GM23338 (cell line): ENCODE results near the gene KLK10. TPM values are rescaled to one million over a fixed set of nuclear protein-coding genes. Genes with fewer than 3 reads are reported as not detected.
"Not testable (repeated sequence)": the region's sequence is repeated elsewhere in the genome, so short reads cannot be mapped to it uniquely, and the experiment has no call there.

ENCODE experiments used
- ATAC-seq: fragments of 200-7000 bp; cut with Tn5 transposase; 3 replicates; pipeline ENCODE4 v1.9.1; 2020
- DNase-seq: peaks from one replicate; pipeline ENCODE4 v3.0.0-alpha.2; 2015; ENCODE audit warnings: low spot score
- H2AFZ ChIP-seq: fragments of 200-600 bp; sonication (generic); 2 replicates; pipeline ENCODE4 v1.8.0; 2016; ENCODE audit warnings: antibody characterized with exemption, mild to moderate bottlenecking, moderate library complexity
- H3F3A ChIP-seq: fragments of 200-600 bp; sonication (generic); replicated peaks from 2 replicates; pipeline ENCODE4 v1.8.0; 2017; ENCODE audit warnings: antibody characterized with exemption, mixed run types, low read depth
- H3K27ac ChIP-seq: fragments of 200-600 bp; sonication (generic); 2 replicates; pipeline ENCODE4 v1.6.1; 2016; ENCODE audit warnings: low read depth
- H3K27me3 ChIP-seq: fragments of 200-600 bp; sonication (generic); 2 replicates; pipeline ENCODE4 v1.8.0; 2016; ENCODE audit warnings: mild to moderate bottlenecking, mixed run types, moderate library complexity; ENCODE audit not compliant: insufficient read depth
- H3K36me3 ChIP-seq: fragments of 200-600 bp; sonication (generic); 2 replicates; pipeline ENCODE4 v1.8.0; 2016; ENCODE audit warnings: mild to moderate bottlenecking; ENCODE audit not compliant: insufficient read depth
- H3K4me1 ChIP-seq: fragments of 200-600 bp; sonication (generic); 2 replicates; pipeline ENCODE4 v1.8.0; 2016; ENCODE audit warnings: mild to moderate bottlenecking, moderate library complexity; ENCODE audit not compliant: insufficient read depth
- H3K4me2 ChIP-seq: fragments of 200-600 bp; sonication (generic); 2 replicates; pipeline ENCODE4 v1.7.1; 2017; ENCODE audit warnings: mixed run types
- H3K4me3 ChIP-seq: fragments of 200-600 bp; sonication (generic); 2 replicates; pipeline ENCODE4 v1.6.1; 2016; ENCODE audit warnings: mixed run types
- H3K79me2 ChIP-seq: fragments of 200-600 bp; sonication (generic); replicated peaks from 2 replicates; pipeline ENCODE4 v1.8.0; 2017; ENCODE audit warnings: mild to moderate bottlenecking; ENCODE audit not compliant: insufficient read depth
- H3K9me2 ChIP-seq: fragments of 200-600 bp; sonication (generic); 2 replicates; pipeline ENCODE4 v1.8.0; 2017; ENCODE audit not compliant: insufficient read depth
- H4K20me1 ChIP-seq: fragments of 200-600 bp; sonication (generic); replicated peaks from 2 replicates; pipeline ENCODE4 v1.8.0; 2017; ENCODE audit warnings: mild to moderate bottlenecking; ENCODE audit not compliant: insufficient read depth
- H3K27ac Mint-ChIP-seq: 2 replicates; pipeline ENCODE4 v1.8.0; 2020; ENCODE audit warnings: inconsistent platforms, mild to moderate bottlenecking, moderate library complexity, mixed read lengths
- H3K27me3 Mint-ChIP-seq: 3 replicates; pipeline ENCODE4 v1.8.0; 2022; ENCODE audit warnings: low read depth, mild to moderate bottlenecking, moderate library complexity, mixed read lengths, inconsistent platforms; ENCODE audit not compliant: insufficient read depth, poor library complexity
- H3K36me3 Mint-ChIP-seq: 3 replicates; pipeline ENCODE4 v1.8.0; 2021; ENCODE audit warnings: low read depth, mild to moderate bottlenecking, inconsistent platforms, moderate library complexity, mixed read lengths
- H3K4me1 Mint-ChIP-seq: 3 replicates; pipeline ENCODE4 v1.8.0; 2020; ENCODE audit warnings: mild to moderate bottlenecking, inconsistent platforms, mixed read lengths
- H3K4me3 Mint-ChIP-seq: 3 replicates; pipeline ENCODE4 v1.8.0; 2021; ENCODE audit warnings: moderate library complexity, mild to moderate bottlenecking, inconsistent platforms, mixed read lengths
- H3K9me3 Mint-ChIP-seq: 3 replicates; pipeline ENCODE4 v1.8.0; 2020; ENCODE audit warnings: moderate library complexity, mild to moderate bottlenecking, inconsistent platforms, mixed read lengths
- CREB1 ChIP-seq: fragments of 250-450 bp; sonication (Bioruptor Pico); IDR thresholded peaks from 2 replicates; pipeline ENCODE4 v1.5.0; 2020; ENCODE audit warnings: low read depth, mild to moderate bottlenecking, moderate library complexity
- EZH2 ChIP-seq: fragments of 200-600 bp; sonication (generic); IDR thresholded peaks from one replicate; pipeline ENCODE4 v1.8.0; 2017; ENCODE audit warnings: antibody characterized with exemption, mild to moderate bottlenecking, low read depth; ENCODE audit not compliant: unreplicated experiment
- JUNB ChIP-seq: IDR thresholded peaks from one replicate; pipeline ENCODE4 v1.6.1; 2016; ENCODE audit warnings: antibody characterized with exemption; ENCODE audit not compliant: unreplicated experiment
- NANOG ChIP-seq: IDR thresholded peaks from 2 replicates; pipeline ENCODE4 v1.6.1; 2016; ENCODE audit warnings: antibody characterized with exemption, borderline replicate concordance
- POLR2AphosphoS5 ChIP-seq: IDR thresholded peaks from 2 replicates; pipeline ENCODE4 v1.6.1; 2016; ENCODE audit warnings: antibody characterized with exemption, low read depth
- ZNF114 ChIP-seq: fragments of 250-450 bp; sonication (Bioruptor Pico); IDR thresholded peaks from 2 replicates; pipeline ENCODE4 v1.5.0; 2020; ENCODE audit warnings: mild to moderate bottlenecking, moderate library complexity
- ZNF331 ChIP-seq: fragments of 250-450 bp; sonication (Bioruptor Pico); IDR thresholded peaks from 2 replicates; pipeline ENCODE4 v1.5.0; 2020; ENCODE audit warnings: low read depth, mild to moderate bottlenecking, moderate library complexity
- ZNF462 ChIP-seq: fragments of 250-450 bp; sonication (Bioruptor Pico); IDR thresholded peaks from 2 replicates; pipeline ENCODE4 v1.5.0; 2020; ENCODE audit warnings: mild to moderate bottlenecking, moderate library complexity
- polyA plus RNA-seq: library from polyadenylated mRNA; unstranded; fragments of >200 nt; fragmentation: Nextera tagmentation; extraction: Ambion mirVana; gene quantifications from 2 replicates; pipeline ENCODE4 v1.2.1, GENCODE V29; 2016
- total RNA-seq: library from RNA; depleted of rRNA; stranded (reverse); fragments of >200 nt; shearing (Covaris generic); gene quantifications from 2 replicates; pipeline ENCODE4 v1.2.3, GENCODE V29; 2014

Gene KLK10
- total and polyA plus RNA-seq, 2 experiments from 2014 or later: 6.1 to 6.6 TPM

- H3K27me3 Mint-ChIP-seq, H3F3A ChIP-seq, H3K27ac Mint-ChIP-seq, H3K36me3 ChIP-seq, H3K4me1 ChIP-seq, H3K4me2 ChIP-seq, ATAC-seq, H3K27me3 ChIP-seq, H3K9me2 ChIP-seq, H3K9me3 Mint-ChIP-seq, H3K4me3 ChIP-seq, H3K79me2 ChIP-seq, H3K27ac ChIP-seq, H4K20me1 ChIP-seq, H3K36me3 Mint-ChIP-seq, DNase-seq, H3K4me3 Mint-ChIP-seq: not testable (repeated sequence)
- peaks cover 20% of the 10 kb centered on the region for H3K4me1 Mint-ChIP-seq
- H2AFZ ChIP-seq: peak overlapping the region; percentile 80
Observed at GRCh38 chr19:50969810-50970209, 49.7 kb downstream of the KLK10 start.

- H3K27ac Mint-ChIP-seq: no peak within 1 kb of the TSS
- H3K4me3 ChIP-seq: no peak within 1 kb of the TSS
Observed at GRCh38 chr19:50969413-50969760, 50.1 kb downstream of the KLK10 start, which contains the start of gene KLK6. TSS of gene KLK6 (minus strand) at chr19:50969591. CDS start at chr19:50968104, 1,487 bp downstream.

More at GRCh38 chr19:50969413-50969760, 50.1 kb downstream of the KLK10 start, which contains the start of gene KLK6:
- no peaks in the 10 kb centered on the region; the same call in 1 of the 2 replicates for H3K4me1 ChIP-seq
- no peaks in the 10 kb centered on the region for H3K79me2 ChIP-seq
- peak; percentile 63 for ATAC-seq
- Mint-ChIP-seq H3K9me3 (no peaks in the 10 kb centered on the region; the same call in 1 of the 3 replicates), H3K36me3 (no peaks in the 10 kb centered on the region), H3K4me1 (peaks cover 18% of the 10 kb centered on the region), H3K4me3 (no peak within 1 kb of the TSS), H3K27me3 (peaks cover 8% of the 10 kb centered on the region)
- no peaks in the 10 kb centered on the region for H3K9me2 ChIP-seq
- no peaks in the 10 kb centered on the region for H3K36me3 ChIP-seq
- peak within 1 kb of the TSS; percentile 95 for H2AFZ ChIP-seq
- H3F3A ChIP-seq: no peaks in the 10 kb centered on the region
- DNase-seq: no peak
- H3K4me2 ChIP-seq: 0 out of 2 replicates have a peak within 1 kb of the TSS, but pooled peaks have one; percentile 20
- TF ChIP-seq ZNF114 (CRISPR knock-in tag) (no peak), POLR2AphosphoS5 (no peak), ZNF462 (CRISPR knock-in tag) (no peak), NANOG (no peak), JUNB (no peak), CREB1 (no peak), EZH2 (no peak), ZNF331 (CRISPR knock-in tag) (no peak)
- no peaks in the 10 kb centered on the region for H3K27me3 ChIP-seq
- H4K20me1 ChIP-seq: no peaks in the 10 kb centered on the region
- H3K27ac ChIP-seq: no peak within 1 kb of the TSS
